Cerebellar nuclear complex (tissue), 1 donor: ENCODE results near the gene NAV1.
A peak's percentile ranks its signal among the peaks of the same experiment; 100 is the strongest.
"Not testable (repeated sequence)": the region's sequence is repeated elsewhere in the genome, so short reads cannot be mapped to it uniquely, and the experiment has no call there.

Source experiments
- DNase-seq, 2 experiments: peaks; one replicate each; lab custom pipeline; 2025; lab: John Stamatoyannopoulos, UW

NAV1 gene

GRCh38 chr1:201544710-201545109 lies 5.8 kb downstream of the NAV1 start:
- no peak for DNase-seq

DNA sequence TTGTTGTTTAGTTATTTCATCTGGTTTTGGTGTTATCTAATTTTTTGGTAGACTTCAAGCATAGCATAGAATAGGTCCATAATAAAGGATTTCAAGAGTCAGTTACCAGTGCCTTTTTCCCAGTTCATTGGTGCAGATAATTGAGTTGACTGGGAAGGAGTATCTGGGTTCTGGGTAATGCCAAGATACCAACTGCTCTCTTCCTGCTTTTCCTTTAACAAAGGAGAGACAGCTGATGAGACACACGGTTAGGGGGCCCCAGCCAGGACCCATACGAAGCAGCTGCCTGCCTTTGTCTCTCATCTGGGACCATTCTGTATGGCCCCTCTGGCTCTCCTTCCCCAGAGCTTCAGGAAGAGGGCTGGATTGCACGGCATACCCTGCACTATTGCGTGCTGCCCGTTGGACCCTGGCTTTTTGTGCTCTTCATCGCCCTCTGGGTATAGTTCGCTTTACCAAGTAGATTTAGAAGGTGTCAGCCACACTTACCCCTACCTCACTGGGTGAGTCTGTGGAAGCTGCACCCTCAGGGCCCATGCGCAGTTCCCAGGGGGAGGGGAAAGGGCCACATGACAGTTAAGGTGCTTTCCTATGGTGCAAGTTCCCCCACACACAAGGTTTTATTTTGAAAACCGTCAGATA lies 7.0 kb downstream of the NAV1 start:
- DNase-seq: no peak

- DNase-seq: not testable (repeated sequence)
Measured at GRCh38 chr1:201549522-201549921, 10.6 kb downstream of the NAV1 start.

DNA sequence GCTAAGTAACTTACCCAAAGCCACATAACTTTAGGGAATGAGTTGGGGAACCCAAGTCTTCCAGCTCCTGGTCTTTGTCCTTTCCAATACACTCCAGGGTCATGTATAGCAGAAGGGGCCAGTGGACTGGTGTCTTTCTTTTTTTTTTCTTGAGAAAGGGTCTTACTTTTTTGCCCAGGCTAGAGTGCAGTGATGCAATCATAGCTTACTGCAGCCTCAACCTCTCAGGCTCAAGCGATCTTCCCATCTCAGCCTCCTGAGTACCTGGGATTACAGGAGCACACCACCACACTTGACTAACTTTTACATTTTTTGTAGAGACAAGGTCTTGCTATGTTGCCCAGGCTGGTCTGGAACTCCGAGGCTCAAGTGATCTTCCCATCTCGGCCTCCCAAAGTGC lies 12.2 kb downstream of the NAV1 start:
- DNase-seq: no peak

DNA sequence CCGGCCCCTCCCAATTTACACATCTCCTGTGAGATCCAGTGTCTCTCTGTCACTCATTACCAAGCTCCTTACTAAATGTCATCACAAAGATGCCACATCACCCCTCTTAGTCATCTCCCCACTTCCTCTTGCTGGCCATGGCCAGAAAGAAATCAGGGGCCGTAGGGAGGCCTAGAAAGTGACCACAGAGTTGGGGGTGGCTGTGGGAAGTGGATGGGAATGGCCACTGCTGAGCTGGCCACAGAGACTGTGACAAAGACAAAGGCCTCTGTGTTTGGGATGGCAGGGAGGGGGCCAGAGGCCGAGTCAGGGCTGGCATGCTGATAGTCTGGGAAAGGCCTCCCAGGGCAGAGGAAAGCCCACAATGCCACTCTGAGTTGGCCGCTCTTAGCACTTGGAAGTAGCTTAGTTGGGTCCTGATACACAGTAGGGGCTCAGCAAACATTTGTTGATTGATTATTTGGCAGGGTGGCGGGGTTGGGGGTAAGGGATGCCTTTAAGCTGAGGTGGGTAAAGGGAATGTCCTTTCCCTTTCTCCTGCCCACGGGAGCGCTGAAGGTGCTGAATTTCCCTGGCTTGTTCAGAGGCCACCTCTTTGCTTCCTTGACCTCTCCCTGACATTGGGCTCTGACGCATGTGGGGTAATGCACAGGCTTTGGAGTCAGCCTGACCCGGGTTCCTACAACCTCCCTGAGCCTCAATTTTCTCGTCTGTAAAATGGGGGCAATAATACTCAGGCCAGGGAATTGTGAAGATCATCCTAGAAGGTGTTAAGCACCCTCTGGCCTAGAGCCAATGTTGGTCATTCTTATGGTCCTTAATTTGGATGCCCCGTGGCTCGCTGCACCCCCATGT lies 13.2 kb downstream of the NAV1 start:
- DNase-seq: no peak

DNA sequence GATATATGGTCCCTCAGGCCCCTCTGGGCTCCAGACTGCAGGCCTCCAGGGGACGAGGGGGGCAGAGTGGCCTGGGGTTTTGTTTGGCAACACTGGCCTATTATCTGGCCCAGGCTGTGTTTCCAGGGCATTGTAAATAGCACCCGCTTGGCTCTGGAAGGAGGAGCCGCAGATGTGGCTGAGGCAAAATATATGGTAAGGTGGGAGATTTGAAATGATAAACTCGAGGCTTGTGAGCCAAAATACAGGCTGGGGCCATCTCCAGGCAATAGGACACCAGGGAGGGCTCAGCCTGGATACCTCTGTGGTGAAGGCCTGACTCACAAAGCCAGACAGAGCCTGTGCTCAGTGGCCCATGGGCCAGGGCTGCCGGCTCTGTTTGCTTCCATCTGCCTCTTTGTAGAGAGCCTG lies 14.0 kb downstream of the NAV1 start:
- no peak for DNase-seq

- DNase-seq: no peak
Measured at GRCh38 chr1:201553496-201554189, 14.7 kb downstream of the NAV1 start.

DNA sequence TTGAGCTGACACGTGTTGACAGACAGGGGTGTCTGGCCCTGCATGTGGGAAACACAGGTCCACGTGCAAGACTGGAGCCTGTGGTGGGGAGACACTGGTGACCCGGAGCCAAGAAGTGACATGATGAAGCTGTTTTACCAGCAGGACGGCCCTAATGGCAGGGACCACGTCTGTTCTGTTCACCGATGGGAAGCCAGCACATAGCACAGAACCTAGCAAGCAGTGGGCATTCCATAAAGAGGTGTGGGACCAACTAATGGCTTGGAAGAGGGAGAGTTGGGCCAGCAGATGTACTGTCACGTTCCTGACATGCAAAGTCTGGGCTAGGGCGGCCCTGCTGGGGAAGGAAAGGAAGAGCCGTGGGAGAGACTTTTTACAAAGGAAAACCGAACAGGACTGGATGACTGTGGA lies 15.3 kb downstream of the NAV1 start:
- DNase-seq: no peak

- DNase-seq: no peak
Measured at GRCh38 chr1:201554789-201555592, 16.1 kb downstream of the NAV1 start.

GRCh38 chr1:201555593-201555945 lies 16.6 kb downstream of the NAV1 start:
- DNase-seq: no peak

- no peak for DNase-seq
Measured at GRCh38 chr1:201556841-201557571, 18.1 kb downstream of the NAV1 start.

- DNase-seq: no peak
Measured at GRCh38 chr1:201557572-201557958, 18.6 kb downstream of the NAV1 start.

- DNase-seq: peak in 1 of 2 experiments; percentile 20
Measured at GRCh38 chr1:201559679-201560162, 20.8 kb downstream of the NAV1 start.

- DNase-seq: no peak
Measured at GRCh38 chr1:201560328-201561194, 21.6 kb downstream of the NAV1 start.

GRCh38 chr1:201561195-201561564 lies 22.3 kb downstream of the NAV1 start:
- DNase-seq: no peak

DNA sequence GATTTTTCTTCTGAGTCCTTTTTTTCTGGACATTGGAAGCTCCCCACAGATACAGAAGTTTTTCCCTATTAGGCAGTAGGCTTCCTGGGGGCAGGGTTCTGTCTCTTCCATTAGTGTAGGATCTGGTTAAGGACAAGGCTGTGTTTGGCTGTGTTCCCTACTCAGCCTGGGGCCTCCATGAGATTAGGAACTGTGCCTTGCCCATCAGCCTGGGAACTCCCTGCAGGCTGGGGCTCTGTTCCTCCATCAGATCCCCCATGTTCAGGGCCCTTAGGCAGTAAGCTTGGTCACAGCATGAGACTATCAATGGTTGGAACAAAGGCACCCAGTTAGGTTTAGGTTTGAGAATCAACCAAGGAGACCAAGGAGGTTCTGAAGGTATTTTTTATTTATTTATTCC lies 22.7 kb downstream of the NAV1 start:
- DNase-seq: no peak

DNA sequence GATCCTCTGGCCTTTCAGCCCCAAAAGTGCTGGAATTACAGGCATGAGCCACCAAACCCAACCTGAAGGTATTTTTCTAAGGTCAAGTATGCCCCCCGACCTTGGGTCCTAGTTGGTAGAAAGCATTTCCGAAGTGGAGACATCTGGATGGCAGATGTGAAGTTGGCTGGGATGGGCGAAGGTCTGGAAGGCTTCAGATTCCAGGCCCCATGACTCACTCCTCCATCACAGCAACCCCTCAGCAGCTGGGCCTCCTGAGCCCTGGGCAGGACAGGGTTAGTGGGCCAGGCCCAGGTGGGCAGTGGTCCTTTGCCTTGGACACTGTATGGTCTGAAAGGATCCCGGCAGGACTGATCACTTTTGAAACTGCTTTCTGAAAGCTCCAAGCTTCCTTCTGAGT lies 23.3 kb downstream of the NAV1 start:
- no peak for DNase-seq

- DNase-seq: no peak
Measured at GRCh38 chr1:201562659-201563405, 23.9 kb downstream of the NAV1 start.

DNA sequence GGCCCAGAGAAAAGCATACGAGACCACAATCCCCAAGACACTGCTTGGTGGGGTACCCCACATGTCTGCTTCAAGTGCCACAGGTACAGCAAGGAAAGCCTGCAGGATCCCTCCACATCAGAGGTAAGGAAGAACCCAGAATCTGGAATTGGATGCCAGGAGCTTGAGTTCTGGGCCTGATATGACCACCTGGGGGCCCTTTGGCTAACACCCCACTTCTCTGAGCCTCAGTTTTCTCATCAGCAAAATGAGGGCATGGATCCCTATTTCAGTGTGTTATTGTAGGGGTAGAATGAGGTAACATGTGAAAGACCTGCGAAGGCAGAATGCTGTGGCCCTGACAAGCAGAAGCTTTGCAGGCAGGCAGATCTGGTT lies 24.5 kb downstream of the NAV1 start:
- DNase-seq: no peak

DNA sequence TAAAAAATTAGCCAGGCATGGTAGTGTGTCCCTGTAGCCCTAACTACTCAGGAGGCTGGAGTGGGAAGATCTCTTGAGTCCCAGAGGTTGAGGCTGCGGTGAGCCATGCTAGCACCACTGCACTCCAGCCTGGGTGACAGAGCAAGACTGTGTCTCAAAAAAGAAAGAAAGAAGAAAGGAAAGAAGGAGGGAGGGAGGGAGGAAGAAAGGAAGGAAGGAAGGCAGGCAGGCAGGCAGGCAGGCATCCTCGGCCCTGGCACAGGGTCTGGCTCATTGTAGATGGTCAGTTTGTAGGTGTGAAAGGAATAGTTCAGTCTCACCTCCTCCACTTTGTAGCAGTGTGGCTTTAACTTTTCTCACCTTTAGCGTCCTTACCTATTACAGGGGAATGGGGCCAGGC lies 25.0 kb downstream of the NAV1 start:
- DNase-seq: no peak
